GM23338 (cell line): ENCODE data around the gene COMP.
A peak's percentile ranks its signal among the peaks of the same experiment; 100 is the strongest.

Source experiments
- CREB1 ChIP-seq: fragments of 250-450 bp; sonication (Bioruptor Pico); IDR thresholded peaks from 2 replicates; pipeline ENCODE4 v1.5.0; 2020; ENCODE audit warnings: low read depth, mild to moderate bottlenecking, moderate library complexity
- ETS1 ChIP-seq: IDR thresholded peaks from 2 replicates; pipeline ENCODE4 v1.6.1; 2016; ENCODE audit warnings: antibody characterized with exemption
- EZH2 ChIP-seq: fragments of 200-600 bp; sonication (generic); IDR thresholded peaks from one replicate; pipeline ENCODE4 v1.8.0; 2017; ENCODE audit warnings: antibody characterized with exemption, mild to moderate bottlenecking, low read depth; ENCODE audit not compliant: unreplicated experiment
- EZH2phosphoT487 ChIP-seq: fragments of 200-600 bp; sonication (generic); IDR thresholded peaks from one replicate; pipeline ENCODE4 v1.8.1; 2018; ENCODE audit warnings: antibody characterized with exemption; ENCODE audit not compliant: unreplicated experiment
- JUNB ChIP-seq: IDR thresholded peaks from one replicate; pipeline ENCODE4 v1.6.1; 2016; ENCODE audit warnings: antibody characterized with exemption; ENCODE audit not compliant: unreplicated experiment
- NANOG ChIP-seq: IDR thresholded peaks from 2 replicates; pipeline ENCODE4 v1.6.1; 2016; ENCODE audit warnings: antibody characterized with exemption, borderline replicate concordance
- POLR2AphosphoS5 ChIP-seq: IDR thresholded peaks from 2 replicates; pipeline ENCODE4 v1.6.1; 2016; ENCODE audit warnings: antibody characterized with exemption, low read depth
- REST ChIP-seq: IDR thresholded peaks from one replicate; pipeline ENCODE4 v1.6.1; 2018; ENCODE audit warnings: antibody characterized with exemption; ENCODE audit not compliant: unreplicated experiment
- STAT1 ChIP-seq: IDR thresholded peaks from one replicate; pipeline ENCODE4 v1.6.1; 2016; ENCODE audit warnings: antibody characterized with exemption; ENCODE audit not compliant: unreplicated experiment
- ZNF114 ChIP-seq: fragments of 250-450 bp; sonication (Bioruptor Pico); IDR thresholded peaks from 2 replicates; pipeline ENCODE4 v1.5.0; 2020; ENCODE audit warnings: mild to moderate bottlenecking, moderate library complexity
- ZNF331 ChIP-seq: fragments of 250-450 bp; sonication (Bioruptor Pico); IDR thresholded peaks from 2 replicates; pipeline ENCODE4 v1.5.0; 2020; ENCODE audit warnings: low read depth, mild to moderate bottlenecking, moderate library complexity
- TF ChIP-seq, protein P1 (sequence below), 2 experiments: fragments of 200-600 bp in 1 of 2; sonication (generic) in 1 of 2; conservative IDR thresholded peaks; 2 replicates each; pipeline versions ENCODE4 v1.5.1 to v1.6.1; 2016 to 2017; ENCODE audit warnings: antibody characterized with exemption in 2 of 2, low read depth in 2 of 2, mild to moderate bottlenecking in 2 of 2, moderate library complexity in 1 of 2
- TF ChIP-seq, protein P2 (sequence below): fragments of 250-450 bp; sonication (Bioruptor Pico); IDR thresholded peaks from 2 replicates; pipeline ENCODE4 v1.5.0; 2020; ENCODE audit warnings: mild to moderate bottlenecking, moderate library complexity

DNA sequence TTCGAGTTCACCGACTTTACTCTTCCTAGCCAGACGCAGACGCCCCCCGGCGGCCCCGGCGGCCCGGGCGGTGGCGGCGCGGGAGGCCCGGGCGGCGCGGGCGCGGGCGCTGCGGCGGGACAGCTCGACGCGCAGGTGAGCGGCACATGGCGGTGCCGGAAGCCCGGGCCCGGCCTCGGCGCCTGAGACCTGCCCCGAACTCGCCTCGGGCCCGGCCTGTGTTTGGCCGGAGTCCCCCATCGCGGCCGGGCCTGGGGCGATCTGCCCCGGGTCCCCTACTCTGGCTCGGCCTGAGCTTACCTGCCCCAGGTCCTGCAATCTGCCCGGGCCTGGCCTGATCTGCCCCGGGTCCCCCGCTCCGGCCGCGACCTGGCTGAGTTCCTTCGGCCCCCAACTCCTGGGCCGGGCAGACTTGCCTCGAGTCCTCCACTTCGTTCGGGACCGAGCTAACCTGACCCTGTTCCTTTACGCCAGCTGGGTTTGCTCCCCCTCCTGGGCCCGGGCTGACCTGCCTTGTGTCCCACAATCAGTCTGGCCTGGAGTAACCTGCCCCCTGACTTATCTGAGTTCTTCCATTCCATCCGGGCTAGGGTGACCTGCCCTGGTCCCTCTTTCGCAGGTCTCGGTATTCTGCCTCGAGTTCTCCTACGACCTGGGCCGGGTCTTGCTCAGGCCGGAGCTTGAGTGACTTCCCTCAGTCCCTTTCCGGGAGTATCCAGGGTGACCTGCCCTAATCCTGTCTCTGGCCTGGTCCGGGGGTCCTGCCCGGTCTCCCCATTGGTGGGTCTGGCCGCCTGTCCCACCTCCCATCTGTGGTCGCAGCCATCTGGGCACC, 41.4 kb upstream of the COMP start:
- TF ChIP-seq POLR2AphosphoS5 (no peak), ZNF331 (CRISPR knock-in tag) (no peak), EZH2 (no peak), REST (no peak), CREB1 (CRISPR knock-in tag) (no peak), NANOG (no peak), ETS1 (no peak), ZNF114 (CRISPR knock-in tag) (no peak), EZH2phosphoT487 (no peak), JUNB (no peak), STAT1 (no peak)
- TF ChIP-seq, protein P1, sequence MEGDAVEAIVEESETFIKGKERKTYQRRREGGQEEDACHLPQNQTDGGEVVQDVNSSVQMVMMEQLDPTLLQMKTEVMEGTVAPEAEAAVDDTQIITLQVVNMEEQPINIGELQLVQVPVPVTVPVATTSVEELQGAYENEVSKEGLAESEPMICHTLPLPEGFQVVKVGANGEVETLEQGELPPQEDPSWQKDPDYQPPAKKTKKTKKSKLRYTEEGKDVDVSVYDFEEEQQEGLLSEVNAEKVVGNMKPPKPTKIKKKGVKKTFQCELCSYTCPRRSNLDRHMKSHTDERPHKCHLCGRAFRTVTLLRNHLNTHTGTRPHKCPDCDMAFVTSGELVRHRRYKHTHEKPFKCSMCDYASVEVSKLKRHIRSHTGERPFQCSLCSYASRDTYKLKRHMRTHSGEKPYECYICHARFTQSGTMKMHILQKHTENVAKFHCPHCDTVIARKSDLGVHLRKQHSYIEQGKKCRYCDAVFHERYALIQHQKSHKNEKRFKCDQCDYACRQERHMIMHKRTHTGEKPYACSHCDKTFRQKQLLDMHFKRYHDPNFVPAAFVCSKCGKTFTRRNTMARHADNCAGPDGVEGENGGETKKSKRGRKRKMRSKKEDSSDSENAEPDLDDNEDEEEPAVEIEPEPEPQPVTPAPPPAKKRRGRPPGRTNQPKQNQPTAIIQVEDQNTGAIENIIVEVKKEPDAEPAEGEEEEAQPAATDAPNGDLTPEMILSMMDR (conservative IDR thresholded peaks at IDR 0.05; ENCODE audit: low read depth in 2 of 2), result peak; percentile 29 to 36; a peak in 3 of 4 replicates
- TF ChIP-seq, protein P2, sequence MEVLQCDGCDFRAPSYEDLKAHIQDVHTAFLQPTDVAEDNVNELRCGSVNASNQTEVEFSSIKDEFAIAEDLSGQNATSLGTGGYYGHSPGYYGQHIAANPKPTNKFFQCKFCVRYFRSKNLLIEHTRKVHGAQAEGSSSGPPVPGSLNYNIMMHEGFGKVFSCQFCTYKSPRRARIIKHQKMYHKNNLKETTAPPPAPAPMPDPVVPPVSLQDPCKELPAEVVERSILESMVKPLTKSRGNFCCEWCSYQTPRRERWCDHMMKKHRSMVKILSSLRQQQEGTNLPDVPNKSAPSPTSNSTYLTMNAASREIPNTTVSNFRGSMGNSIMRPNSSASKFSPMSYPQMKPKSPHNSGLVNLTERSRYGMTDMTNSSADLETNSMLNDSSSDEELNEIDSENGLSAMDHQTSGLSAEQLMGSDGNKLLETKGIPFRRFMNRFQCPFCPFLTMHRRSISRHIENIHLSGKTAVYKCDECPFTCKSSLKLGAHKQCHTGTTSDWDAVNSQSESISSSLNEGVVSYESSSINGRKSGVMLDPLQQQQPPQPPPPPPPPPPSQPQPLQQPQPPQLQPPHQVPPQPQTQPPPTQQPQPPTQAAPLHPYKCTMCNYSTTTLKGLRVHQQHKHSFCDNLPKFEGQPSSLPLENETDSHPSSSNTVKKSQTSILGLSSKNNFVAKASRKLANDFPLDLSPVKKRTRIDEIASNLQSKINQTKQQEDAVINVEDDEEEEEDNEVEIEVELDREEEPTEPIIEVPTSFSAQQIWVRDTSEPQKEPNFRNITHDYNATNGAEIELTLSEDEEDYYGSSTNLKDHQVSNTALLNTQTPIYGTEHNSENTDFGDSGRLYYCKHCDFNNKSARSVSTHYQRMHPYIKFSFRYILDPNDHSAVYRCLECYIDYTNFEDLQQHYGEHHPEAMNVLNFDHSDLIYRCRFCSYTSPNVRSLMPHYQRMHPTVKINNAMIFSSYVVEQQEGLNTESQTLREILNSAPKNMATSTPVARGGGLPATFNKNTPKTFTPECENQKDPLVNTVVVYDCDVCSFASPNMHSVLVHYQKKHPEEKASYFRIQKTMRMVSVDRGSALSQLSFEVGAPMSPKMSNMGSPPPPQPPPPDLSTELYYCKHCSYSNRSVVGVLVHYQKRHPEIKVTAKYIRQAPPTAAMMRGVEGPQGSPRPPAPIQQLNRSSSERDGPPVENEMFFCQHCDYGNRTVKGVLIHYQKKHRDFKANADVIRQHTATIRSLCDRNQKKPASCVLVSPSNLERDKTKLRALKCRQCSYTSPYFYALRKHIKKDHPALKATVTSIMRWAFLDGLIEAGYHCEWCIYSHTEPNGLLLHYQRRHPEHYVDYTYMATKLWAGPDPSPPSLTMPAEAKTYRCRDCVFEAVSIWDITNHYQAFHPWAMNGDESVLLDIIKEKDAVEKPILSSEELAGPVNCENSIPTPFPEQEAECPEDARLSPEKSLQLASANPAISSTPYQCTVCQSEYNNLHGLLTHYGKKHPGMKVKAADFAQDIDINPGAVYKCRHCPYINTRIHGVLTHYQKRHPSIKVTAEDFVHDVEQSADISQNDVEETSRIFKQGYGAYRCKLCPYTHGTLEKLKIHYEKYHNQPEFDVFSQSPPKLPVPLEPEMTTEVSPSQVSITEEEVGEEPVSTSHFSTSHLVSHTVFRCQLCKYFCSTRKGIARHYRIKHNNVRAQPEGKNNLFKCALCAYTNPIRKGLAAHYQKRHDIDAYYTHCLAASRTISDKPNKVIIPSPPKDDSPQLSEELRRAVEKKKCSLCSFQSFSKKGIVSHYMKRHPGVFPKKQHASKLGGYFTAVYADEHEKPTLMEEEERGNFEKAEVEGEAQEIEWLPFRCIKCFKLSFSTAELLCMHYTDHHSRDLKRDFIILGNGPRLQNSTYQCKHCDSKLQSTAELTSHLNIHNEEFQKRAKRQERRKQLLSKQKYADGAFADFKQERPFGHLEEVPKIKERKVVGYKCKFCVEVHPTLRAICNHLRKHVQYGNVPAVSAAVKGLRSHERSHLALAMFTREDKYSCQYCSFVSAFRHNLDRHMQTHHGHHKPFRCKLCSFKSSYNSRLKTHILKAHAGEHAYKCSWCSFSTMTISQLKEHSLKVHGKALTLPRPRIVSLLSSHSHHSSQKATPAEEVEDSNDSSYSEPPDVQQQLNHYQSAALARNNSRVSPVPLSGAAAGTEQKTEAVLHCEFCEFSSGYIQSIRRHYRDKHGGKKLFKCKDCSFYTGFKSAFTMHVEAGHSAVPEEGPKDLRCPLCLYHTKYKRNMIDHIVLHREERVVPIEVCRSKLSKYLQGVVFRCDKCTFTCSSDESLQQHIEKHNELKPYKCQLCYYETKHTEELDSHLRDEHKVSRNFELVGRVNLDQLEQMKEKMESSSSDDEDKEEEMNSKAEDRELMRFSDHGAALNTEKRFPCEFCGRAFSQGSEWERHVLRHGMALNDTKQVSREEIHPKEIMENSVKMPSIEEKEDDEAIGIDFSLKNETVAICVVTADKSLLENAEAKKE (CRISPR knock-in tag), result no peak
